CD4-positive, alpha-beta T cell treated with Interleukin-2 at 100 ng/mL for 4 hours (primary cell): ENCODE data around the gene XXYLT1.

Experiments
- DNase-seq: peaks from one replicate; pipeline ENCODE4 v3.0.0-alpha.2; 2020; ENCODE audit warnings: low spot score

XXYLT1 gene

DNA sequence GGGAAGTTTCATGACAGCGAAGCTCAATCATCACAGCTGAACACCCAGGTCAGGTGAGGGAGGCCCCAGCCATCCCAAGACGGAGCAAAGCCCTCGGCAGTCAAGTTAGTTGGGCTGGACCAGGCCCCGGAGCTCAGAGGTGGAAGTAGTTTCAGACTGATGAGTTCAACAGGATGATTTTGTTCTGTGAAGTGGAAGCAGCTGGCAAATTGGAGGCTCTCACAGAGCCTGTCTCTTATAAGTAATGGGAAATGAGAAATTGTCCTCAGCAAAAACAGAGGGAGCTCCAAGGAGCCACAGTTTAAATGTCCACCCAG is 245.1 kb downstream of the XXYLT1 start:
- no peak for DNase-seq

DNA sequence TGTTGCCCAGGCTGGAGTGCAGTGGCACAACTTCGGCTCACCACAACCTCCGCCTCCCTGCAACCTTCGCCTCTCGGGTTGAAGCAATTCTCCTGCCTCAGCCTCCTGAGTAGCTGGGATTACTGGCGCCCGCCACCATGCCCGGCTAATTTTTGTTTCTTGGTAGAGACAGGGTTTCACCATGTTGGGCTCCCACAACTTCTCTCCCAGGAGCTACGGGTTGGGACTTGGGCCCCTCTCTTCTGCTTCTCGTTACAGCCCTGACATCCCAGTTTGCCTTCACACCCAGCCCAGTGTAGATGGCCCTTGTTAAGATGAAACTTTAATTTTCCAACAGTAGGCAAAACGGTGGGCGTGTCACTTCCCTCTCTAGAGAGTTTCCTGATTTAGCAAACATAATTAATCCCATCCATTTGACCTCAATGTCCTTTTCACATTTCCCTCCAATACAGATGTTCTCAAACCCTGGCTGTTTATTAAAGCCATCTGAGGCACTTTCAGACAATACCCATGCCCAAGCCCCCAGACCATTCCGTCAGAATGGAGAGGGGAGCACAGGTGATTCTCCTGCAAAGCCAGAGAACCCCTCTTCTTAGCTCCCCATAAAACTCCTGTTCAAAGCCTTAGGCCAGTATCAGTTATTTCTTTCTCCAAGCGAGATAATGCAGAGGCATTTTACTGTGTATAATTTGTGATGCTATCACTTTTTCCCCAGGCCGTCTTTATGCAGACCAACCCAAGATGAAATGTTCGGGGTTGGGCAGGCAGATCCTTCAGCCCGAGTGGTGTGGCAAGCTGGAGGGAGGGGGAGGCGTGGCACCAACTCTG is 245.7 kb downstream of the XXYLT1 start:
- no peak for DNase-seq

DNA sequence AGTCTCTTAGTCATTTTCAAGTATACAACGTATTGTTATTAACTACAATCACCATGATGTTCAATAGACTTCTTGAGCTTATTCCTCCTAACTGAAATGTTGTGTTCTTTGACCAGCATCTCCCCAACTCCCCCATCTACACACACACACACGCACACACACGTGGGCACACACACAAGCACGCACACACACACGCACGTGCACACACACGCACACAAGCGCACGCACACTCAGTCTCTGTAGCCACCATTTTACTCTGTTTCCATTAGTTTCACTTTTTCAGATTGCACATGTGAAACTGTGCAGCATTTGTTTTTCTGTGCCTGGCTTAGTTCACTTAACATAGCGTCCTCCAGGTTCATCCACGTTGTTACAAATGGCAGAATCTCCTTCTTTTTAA is 247.0 kb downstream of the XXYLT1 start:
- DNase-seq, result no peak

DNA sequence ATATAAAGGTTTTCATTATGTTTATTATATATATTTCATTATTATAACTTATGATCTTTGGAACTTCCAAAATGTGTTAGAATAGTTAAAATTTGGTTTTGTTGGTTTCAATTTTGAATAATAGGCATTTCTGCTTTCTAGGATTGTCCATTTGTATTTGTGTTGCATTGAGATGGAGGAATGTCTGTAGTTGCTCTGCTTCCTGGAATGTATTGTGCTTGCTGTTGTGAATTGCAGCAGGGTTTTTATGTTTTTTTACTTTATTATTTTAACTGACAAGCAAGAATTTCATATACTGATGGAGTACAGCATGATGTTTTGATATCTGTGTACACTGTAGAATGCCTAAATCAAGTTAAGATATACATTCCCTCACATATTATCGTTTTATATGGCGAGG is 247.4 kb downstream of the XXYLT1 start:
- no peak for DNase-seq

DNA sequence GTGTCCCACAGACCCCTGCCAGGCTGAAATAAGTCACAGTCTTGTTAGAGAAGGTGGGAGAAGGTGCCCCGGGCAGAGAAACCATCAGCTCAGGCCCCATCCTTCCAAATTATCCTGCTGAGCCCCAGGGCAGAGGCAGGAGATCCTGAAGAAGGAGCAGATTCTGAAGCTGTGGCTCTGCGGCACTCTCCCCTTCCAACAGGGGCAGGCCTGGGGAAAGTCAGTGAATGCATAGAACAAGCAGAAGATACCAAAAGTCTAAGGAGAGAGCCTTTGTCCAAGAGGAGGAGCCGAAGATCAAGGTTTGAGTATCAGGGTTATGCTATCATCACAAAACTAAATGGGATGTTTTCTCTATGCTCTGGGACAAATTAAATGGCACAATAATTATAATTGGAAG is 249.3 kb downstream of the XXYLT1 start:
- no peak for DNase-seq

DNA sequence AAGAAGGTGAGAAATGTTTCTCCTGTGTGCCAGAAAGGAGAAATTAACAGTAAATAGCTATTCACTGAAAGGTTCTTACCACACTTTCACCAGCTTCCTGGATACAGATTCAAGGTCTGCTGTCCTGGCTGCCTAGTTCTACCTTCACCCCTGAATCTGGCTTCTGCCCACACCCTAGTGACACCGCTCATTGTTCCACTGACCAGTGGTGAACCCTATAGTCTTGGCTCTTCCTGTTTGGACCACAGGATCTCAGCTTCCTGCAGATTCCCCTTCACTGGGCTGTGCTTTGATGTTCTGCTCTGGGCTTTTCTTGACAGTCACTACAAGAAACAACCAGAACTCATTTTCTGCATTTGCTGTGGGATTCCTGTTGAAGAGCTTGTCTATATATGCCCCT is 250.0 kb downstream of the XXYLT1 start:
- no peak for DNase-seq

DNA sequence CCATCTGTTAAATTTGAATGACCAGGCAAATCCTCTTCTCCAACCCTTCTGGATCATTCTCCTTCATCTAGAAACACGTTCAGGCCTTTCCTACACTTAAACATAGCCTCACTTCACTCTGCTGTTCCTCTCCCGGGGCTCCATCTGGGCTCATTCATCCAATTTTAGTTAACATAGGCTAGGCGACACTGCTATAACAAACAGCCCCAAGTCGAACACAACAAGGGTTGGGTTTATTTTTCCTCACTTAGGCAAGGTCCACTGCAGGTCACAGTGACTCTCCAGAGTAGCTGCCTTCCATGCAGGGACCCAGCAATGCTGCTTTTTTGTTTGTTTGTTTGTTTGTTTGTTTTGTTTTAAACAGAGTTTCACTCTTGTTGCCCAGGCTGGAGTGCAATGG is 250.8 kb downstream of the XXYLT1 start:
- no peak for DNase-seq

DNA sequence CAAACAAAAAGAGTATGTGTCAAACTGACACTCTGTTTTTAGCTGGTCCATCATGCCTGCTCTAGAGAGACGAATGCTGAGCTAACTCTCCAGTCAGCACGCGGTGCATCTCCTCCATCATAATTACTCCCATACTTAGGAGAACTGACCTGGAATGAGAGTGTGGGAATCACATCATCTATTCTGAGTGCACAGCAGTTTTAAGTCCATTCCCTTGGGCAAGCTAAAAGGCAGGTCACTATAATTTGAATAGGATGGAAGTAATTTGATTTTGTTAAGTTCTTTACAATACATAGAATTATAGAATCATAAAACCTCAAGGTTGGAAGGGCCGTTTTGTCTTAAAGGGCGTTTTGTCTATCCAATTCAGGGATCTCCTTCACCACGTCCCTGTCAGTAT is 251.6 kb downstream of the XXYLT1 start:
- no peak for DNase-seq
